Measurements from ENCODE around the gene GLUL.
"Not testable (repeated sequence)": the region's sequence is repeated elsewhere in the genome, so short reads cannot be mapped to it uniquely, and the experiment has no call there.

Gene GLUL

DNA sequence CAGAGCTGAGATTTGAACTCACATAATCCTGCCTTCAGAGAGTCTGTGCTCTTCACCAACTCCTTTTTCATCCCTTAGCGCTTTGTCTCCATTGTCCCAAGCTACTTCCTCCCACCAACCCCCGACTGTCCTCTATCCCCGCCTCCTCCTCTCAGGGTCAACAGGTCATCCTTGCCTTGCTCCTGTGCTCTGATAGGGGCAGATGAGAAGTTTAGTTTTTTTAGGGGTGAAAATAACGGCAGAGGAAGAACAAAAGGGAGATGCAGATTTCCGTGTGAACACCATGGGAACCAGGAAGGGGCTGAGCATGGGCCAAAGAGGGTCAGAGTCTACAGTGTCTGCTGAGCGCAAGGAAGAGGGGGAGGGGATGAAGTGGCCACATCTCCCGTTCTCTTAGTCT is 31.9 kb downstream of the GLUL start:
- DNase-seq = no peak

DNA sequence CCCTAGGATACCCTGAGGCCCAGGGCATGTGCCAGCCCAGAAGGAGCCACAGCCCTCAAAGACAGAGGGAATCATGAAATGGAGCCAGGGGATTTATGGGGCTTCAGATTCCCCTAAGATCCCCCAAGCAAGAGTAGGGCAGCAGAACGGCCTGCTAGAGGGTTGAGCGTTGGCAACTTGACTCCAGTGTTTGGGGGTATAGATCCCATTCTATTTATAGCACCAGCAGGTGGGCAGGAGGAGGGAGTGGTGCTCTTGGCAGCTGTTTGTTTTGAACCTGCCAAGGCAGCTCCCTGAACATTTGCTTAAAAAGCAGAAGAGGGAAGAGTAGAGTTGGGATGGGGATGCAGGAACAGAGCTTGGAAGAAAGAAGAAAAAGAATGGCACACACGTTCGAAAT is 33.7 kb downstream of the GLUL start:
- DNase-seq = no peak

DNA sequence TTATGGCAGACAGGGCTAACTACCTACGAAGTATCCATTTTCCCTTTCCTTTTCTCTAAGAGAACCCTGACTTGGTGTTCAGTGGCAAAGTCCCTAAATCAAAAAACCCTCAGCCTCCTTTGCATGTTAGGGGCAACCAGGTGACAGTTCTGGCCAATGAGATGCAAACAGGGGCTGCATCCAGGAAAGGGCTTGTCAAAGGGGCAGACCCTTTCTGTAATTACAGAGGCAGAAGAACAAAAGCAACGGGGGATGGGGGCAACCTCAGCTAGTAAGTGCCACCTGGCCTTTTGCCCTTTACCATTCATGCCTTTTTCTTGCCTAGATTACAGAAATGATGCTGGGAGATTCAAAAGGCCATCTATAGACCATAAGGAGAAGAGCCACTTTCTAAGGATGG is 34.4 kb downstream of the GLUL start:
- DNase-seq = no peak

DNA sequence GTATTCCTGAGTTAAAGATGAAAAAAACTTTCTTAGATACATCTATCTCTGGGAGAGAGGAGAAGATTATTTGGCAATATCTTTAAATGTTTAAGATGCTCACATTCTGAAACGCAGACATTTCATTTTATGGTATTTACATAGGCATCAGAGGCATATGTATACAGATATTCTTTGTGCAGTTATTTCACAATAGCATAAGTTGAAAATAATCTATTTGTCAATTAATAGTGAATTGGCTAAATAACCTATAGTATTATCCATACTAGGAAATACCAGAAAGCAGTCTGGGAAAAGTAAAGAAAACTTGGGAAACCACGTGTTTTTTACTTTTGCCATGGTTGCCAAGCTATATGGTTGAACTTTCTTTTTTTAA is 35.9 kb downstream of the GLUL start:
- DNase-seq = no peak

DNA sequence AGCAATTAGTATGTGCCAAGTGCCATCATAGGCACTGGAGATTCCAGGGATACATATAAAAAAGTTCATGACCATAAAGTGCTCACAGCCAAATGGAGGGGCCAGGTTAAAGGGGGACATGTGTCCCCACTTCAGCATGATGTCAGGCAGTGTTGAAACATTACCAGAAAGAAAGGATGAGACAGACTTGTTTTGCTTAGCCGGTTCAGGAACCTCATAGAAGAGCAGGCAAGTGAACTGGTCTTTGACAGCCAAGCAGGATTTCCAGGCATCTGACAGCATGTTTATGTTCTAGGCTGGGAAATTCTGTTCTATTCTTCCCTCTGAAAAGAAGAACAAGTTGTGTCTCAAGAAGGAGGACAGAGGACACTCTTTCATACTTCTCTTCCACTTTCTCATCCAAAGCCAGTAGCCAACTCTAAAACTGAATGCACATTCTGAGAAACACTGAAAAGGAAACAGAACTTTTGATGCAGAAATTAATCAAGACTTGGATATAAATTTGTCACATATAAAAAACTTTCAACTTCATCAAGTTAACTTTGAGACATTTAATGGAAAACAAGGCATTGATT is 39.7 kb downstream of the GLUL start:
- no peak for DNase-seq

DNA sequence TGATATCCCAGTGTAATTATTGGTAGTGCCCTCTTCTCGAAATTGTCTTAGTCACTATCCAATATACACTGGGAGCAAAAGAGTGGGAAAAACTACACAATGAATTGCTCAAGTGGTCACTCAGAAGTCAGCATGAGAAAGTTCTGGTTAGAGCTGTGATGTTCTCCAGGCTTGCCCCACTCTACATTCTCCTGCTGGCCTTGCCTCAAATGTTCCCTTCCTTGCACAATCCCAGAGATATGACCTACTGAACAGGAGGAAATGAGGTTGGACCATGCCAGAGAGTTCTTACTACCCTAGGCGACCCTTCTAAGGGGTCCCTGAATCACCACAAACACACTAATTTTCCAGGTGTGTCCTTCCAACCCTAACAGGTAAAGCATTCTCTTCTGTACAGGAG is 40.8 kb downstream of the GLUL start:
- DNase-seq = no peak

DNA sequence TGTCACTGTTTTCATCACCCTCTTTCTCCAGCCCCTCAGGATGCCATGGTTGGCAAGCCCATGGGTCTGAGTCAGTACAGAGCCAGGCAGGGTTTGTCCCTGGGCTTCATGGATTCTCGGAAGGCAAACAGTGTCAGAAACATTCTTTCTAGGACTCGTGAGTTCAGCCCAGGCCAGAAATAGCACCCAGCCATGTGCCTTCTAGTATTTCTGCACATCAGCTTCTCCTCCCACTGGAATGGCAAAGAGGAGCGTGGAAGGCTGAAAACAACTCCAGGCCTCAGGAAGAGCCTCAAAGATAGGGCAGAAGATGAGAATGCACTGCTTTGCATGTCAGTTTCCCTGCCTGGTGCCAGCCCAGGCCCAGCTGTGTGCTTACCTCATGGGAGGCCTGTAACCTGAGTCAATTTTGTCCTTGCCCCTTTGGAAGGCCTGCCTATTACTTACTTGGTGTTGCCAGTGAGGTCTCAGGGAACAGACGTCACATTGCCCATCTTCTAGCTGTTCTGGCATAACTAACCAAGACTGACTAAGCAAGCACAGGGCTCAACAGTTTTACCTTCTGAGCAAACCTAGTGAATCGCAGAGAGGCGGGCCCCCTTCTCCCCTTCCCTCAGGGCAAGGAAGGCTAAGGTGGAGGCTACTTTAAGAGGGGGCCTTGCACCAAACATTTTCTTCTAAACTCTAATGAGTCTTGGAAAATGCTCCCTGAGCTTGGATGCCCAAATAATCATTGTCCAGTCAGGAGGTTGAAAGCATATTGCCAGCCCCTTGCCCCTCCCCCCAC is 42.4 kb downstream of the GLUL start:
- DNase-seq = no peak

DNA sequence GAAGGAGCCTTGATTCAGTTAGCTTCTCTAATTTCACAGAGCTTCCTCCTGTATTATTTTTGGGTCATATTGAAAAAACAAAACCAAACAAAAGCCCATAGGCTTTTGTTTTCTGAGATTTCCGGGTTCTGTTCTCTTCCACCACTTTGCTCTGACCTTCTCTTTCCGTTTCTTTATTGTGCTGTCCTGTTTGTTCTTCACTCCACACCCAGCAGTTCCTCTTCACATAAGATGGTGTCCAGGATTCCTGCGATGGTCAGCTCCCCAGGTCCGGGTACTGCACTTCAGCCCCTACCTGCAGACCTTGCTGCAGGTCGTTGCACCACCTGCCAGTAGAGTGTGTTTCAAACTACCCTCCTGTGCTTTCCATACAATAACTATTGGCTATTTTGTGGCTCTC is 44.6 kb downstream of the GLUL start:
- DNase-seq = no peak

DNA sequence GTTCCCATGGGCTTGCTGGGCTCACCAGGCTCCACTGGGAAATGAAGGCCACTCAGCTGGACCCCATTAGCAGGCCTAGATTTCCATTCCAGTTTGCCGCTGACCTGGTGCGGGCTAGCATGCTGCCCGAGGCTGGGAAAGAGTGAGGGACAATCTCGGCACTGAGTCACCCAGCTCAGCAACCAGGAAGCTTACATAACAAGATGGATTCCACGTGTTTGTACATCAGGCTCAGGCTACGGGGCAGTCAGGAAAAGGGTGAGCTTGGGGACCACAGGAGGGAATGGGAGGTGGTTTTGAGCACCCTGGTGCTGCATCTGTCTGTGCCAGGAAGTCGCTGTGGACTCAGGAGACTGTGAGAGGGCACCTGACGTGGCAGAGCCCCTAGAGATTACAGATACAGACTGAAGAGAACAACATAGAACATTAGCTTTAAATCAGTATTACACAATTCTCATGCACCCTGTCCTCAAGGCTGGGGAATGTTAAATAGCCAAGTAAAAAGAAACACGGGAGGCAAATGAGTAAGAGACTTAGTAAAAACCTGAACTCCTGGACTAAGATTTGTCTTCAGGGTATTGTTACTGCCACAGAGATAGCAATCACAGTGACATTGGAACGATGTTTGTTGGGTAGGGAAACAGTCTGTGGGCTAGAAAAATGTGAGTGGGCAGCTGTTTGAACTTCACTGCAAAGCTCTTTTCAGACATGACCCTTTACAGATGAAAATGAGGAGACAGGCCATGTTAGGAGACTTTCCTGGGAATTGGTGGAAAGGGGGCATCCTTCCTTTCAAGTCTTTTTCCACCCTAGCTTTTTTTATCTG is 51.1 kb downstream of the GLUL start:
- DNase-seq = no peak

DNA sequence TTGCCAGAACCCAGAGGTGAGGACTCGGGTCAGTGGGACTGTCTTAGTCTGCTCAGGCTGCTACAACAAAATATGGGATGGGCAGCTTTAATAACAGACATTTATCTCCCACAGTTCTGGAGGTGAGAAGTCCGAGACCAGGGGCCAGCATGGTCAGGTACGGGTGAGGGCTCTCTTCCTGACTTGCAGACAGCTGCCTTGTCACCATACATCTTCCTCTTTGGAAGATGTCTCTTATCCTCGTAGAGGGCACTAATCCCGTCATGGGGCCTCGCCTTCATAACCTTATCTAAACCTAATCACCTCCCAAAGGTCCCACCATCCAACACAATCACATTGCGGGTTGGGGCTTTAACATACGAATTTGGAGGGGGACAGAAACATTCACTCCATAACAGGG is 51.9 kb downstream of the GLUL start:
- no peak for DNase-seq

DNA sequence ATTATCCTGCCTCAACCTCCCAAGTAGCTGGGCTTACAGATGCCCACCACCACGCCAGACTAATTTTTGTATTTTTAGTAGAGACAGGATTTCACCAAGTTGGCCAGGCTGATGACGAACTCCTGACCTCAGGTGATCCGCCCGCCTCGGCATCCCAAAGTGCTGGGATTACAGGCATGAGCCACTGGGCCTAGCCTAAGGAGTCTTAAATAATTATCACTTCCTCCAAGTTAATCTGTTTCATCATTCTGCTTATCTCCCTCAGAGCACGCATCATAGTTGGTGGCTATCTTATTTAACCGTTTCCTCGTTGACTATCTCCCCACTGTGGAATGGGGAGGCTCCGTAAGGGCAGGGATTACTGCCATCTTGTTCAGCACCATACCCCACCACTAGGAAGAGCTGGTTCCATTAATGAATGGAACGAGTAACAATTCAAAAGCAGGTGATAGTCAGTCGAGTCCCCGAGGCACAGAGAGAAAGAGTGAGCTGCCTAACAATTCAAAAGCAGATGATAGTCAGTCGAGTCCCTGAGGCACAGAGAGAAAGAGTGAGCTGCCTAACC is 52.7 kb downstream of the GLUL start:
- no peak for DNase-seq

DNA sequence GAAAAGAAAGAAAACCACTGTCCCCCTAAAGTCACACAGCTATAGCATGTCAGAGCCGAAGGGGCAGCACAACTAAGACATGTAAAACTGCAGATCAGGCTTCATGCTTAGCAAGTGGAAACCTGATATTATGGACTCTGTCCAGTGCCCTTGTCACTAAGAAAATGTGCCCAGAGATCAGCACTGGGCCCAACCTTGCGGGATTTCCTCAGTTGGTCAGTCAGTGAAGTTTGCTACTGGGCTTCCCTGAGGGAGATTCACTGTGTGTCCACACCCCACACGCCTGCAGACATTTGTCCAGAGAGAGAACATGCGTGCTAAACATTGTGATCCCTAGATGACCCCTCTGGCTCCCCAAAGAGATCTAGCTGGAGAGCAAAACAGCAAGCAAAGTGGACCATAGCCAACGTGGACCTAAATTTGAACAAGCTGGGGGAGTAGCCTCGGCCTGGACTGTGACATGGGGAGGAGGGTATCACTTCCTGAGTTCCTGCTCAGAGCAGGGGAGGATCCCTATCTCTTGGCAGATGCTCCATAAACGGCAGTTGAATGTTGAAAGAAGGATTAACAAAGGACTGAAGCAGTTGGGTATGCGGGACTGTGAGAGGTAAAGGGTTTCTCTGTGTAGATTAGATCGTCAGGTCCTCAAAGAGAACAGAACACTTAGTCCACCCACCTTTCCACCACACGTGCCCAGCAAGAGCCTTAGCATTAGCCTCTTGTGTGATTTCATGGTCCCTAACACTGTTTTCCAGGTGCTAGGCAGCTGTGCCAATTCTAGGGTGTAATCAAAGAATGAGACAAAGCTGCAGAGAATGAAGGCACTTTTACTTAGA is 53.6 kb downstream of the GLUL start:
- no peak for DNase-seq

DNA sequence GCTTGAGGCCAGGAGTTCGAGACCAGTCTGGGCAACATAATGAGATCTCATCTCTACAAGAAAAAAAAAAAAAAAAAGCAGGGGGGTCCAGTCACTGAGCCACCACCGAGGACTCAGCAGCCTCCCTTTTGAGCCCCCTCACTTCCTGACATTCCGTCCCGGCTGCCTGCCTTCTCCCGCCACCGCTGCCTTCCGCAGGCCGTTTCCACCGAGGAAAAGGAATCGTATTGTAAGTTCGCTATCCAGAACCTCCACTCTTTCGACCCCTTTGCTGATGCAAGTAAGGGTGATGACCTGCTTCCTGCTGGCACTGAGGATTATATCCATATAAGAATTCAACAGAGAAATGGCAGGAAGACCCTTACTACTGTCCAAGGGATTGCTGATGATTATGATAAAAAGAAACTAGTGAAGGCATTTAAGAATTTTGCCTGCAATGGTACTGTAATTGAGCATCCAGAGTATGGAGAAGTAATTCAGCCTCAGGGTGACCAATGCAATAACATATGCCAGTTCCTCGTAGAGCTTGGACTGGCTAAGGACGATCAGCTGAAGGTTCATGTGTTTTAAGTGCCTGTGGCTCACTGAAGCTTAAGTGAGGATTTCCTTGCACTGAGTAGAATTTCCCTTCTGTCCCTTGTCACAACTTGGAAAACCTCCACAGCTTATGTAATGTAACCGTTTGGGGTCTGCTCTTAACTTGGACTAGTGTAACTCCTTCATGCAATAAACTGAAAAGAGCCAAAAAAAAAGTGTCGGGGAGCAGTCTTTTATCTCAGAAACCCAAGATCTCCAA is 55.6 kb downstream of the GLUL start:
- DNase-seq = no peak

DNA sequence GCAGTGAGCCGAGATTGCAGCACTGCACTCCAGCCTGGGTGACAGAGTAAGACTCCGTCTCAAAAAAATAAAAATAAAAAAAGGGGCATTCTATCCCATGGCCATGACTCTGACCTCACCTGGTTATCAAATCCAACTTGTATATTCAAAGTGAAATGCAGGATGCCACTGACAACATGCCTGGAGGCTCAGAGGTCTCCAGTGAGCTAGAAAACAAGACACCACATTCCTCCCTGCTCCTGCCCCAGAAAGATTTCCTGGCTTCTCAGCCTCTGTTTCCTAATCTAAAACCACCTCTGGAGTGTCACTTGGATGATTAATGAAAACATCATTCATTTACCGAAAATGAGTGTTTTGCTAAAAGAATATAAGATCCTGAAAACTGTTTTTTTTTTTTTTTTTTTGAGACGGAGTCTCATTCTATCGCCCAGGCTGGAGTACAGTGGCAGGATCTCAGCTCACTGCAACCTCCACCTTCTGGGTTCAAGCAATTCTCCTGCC is 58.5 kb downstream of the GLUL start:
- DNase-seq = not testable (repeated sequence)

DNA sequence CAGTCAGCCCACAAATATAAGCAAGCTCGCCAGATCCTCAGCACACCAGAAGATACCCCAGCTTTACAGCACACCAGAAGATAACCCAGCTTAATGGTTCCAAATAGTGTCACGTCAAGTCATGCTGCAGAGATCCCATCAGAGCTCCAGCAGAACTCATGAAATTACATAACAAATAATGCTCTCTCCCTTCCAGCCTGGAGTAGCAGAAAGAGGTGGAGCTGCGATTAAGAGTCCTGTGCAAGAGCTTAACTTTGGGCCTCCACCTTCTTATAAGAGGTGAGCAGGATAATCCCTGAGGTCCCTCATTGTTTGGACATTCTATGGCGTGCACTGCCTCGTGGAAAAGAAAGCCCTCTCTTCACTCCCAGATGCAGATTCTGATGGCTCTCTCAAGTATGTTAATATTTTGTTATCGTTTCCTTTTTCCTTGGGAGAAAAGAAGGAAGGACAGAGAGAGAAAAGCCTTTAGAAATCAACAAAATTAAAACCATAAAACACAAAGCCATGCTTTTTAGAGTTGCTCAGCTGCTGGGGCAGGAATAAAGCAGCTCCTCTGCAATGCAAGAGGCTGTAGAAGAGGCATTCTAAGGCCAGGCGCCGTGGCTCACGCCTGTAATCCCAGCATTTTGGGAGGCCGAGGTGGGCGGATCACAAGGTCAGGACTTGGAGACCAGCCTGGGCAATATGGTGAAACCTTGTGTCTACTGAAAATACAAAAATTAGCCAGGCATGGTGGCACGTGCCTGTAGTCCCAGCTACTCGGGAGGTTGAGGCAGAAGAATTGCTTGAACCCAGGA is 59.1 kb downstream of the GLUL start:
- DNase-seq = no peak
